Stimulated activated CD8-positive, alpha-beta memory T cell treated with anti-CD3 and anti-CD28 coated beads, Interleukin-12 subunit alpha, Interleukin-12 subunit beta, amount 100 ng/mL, for 24 hours (primary cell): ENCODE results near the gene EPSTI1.

ENCODE experiments used
- DNase-seq: peaks from one replicate; pipeline ENCODE4 v3.0.0-alpha.2; 2020; ENCODE audit errors: extremely low read depth

Gene EPSTI1

GRCh38 chr13:42852136-42852535, 139.9 kb downstream of the EPSTI1 start:
- DNase-seq = no peak

- no peak for DNase-seq
Observed at GRCh38 chr13:42849200-42849599, 142.8 kb downstream of the EPSTI1 start.

GRCh38 chr13:42847891-42848663, 144.0 kb downstream of the EPSTI1 start:
- no peak for DNase-seq

- DNase-seq = no peak
Observed at GRCh38 chr13:42836930-42837690, 154.9 kb downstream of the EPSTI1 start.
